ENCODE data around the gene MAGI2.

MAGI2 gene

GRCh38 chr7:79361214-79361613 lies 92.3 kb downstream of the MAGI2 start:
- peak; percentile 44 for DNase-seq

- no peak for DNase-seq
These were observed 93.6 kb downstream of the MAGI2 start for GRCh38 chr7:79359827-79360226.

GRCh38 chr7:79357101-79357500 lies 96.4 kb downstream of the MAGI2 start:
- no peak for DNase-seq

- no peak for DNase-seq
These were observed 99.6 kb downstream of the MAGI2 start for GRCh38 chr7:79353720-79354468.

- DNase-seq = no peak
These were observed 101.1 kb downstream of the MAGI2 start for GRCh38 chr7:79352323-79352722.

GRCh38 chr7:79347351-79347750 lies 106.1 kb downstream of the MAGI2 start:
- no peak for DNase-seq

GRCh38 chr7:79341902-79342301 lies 111.6 kb downstream of the MAGI2 start:
- DNase-seq = no peak

GRCh38 chr7:79340212-79340611 lies 113.3 kb downstream of the MAGI2 start:
- no peak for DNase-seq

- DNase-seq = no peak
These were observed 114.1 kb downstream of the MAGI2 start for GRCh38 chr7:79339208-79339925.

- no peak for DNase-seq
These were observed 115.8 kb downstream of the MAGI2 start for GRCh38 chr7:79337717-79338116.

GRCh38 chr7:79334841-79335240 lies 118.6 kb downstream of the MAGI2 start:
- no peak for DNase-seq

- no peak for DNase-seq
These were observed 119.1 kb downstream of the MAGI2 start for GRCh38 chr7:79334334-79334733.

- DNase-seq = no peak
These were observed 121.4 kb downstream of the MAGI2 start for GRCh38 chr7:79332091-79332490.

GRCh38 chr7:79329464-79329863 lies 124.0 kb downstream of the MAGI2 start:
- no peak for DNase-seq

- no peak for DNase-seq
These were observed 132.6 kb downstream of the MAGI2 start for GRCh38 chr7:79320741-79321473.

- DNase-seq = no peak
These were observed 134.1 kb downstream of the MAGI2 start for GRCh38 chr7:79319369-79319768.

GRCh38 chr7:79317728-79318127 lies 135.7 kb downstream of the MAGI2 start:
- no peak for DNase-seq

GRCh38 chr7:79312022-79312421 lies 141.4 kb downstream of the MAGI2 start:
- no peak for DNase-seq

GRCh38 chr7:79308192-79308591 lies 145.3 kb downstream of the MAGI2 start:
- DNase-seq = no peak

GRCh38 chr7:79307376-79307775 lies 146.1 kb downstream of the MAGI2 start:
- DNase-seq = no peak

- DNase-seq = no peak
These were observed 148.8 kb downstream of the MAGI2 start for GRCh38 chr7:79304711-79305110.

- DNase-seq = no peak
These were observed 151.2 kb downstream of the MAGI2 start for GRCh38 chr7:79302293-79302692.

- DNase-seq = no peak
These were observed 152.0 kb downstream of the MAGI2 start for GRCh38 chr7:79301419-79301818.

GRCh38 chr7:79300573-79300972 lies 152.9 kb downstream of the MAGI2 start:
- DNase-seq = no peak
